ENCODE results near the gene TAB2.
A peak's percentile ranks its signal among the peaks of the same experiment; 100 is the strongest.

Gene TAB2

GRCh38 chr6:149409617-149410016, 92.1 kb downstream of the TAB2 start:
- H4K8ac ChIP-seq (ENCODE audit: low read length) = no peak overlapping the region
- no peak overlapping the region for H3K4me2 ChIP-seq (ENCODE audit: low read length, poor library complexity, severe bottlenecking)
- no peak for DNase-seq
- peaks cover 0 to 63% of the 10 kb centered on the region in 2 experiments for H3K36me3 ChIP-seq (ENCODE audit: control insufficient read depth in 1 of 2, insufficient read depth in 2 of 2, low read depth in 1 of 2, low read length in 2 of 2)
- no peak overlapping the region for H3K14ac ChIP-seq (ENCODE audit: low read length in 2 of 2)
- no peaks in the 10 kb centered on the region for H3K79me1 ChIP-seq (replicated peaks; ENCODE audit: low read length, poor library complexity, severe bottlenecking)
- no peaks in the 10 kb centered on the region for H3K27me3 ChIP-seq (ENCODE audit: control insufficient read depth in 1 of 2, insufficient read depth in 1 of 2, low read length in 2 of 2)
- H3K18ac ChIP-seq (ENCODE audit: low read depth in 1 of 2, low read length in 2 of 2) = no peak overlapping the region
- H3K4ac ChIP-seq (ENCODE audit: low read depth in 1 of 2, low read length in 2 of 2) = no peak overlapping the region
- no peak overlapping the region for H2AK5ac ChIP-seq (ENCODE audit: low read length, severe bottlenecking)
- H3K4me1 ChIP-seq (ENCODE audit: control insufficient read depth, insufficient read depth, low read depth, low read length) = no peaks in the 10 kb centered on the region
- no peak overlapping the region for H2AFZ ChIP-seq (ENCODE audit: low read depth, low read length)
- H3K27ac ChIP-seq (ENCODE audit: low read length, poor library complexity, severe bottlenecking) = no peak overlapping the region
- H3K9me3 ChIP-seq (ENCODE audit: control insufficient read depth, low read length) = no peaks in the 10 kb centered on the region
- no peak overlapping the region for H2BK15ac ChIP-seq (ENCODE audit: low read depth, poor library complexity, severe bottlenecking)
- no peak overlapping the region for H3K9ac ChIP-seq (ENCODE audit: low read length)
- no peak overlapping the region for H2BK5ac ChIP-seq (ENCODE audit: low read depth, low read length, poor library complexity, severe bottlenecking)
- H3K23ac ChIP-seq (ENCODE audit: low read length in 2 of 2) = no peak overlapping the region
- 97% methylated on average over 2 of the region's 3 CpGs for whole genome bisulfite sequencing
- no peak overlapping the region for H3K4me3 ChIP-seq (ENCODE audit: insufficient read depth in 1 of 2, low read depth in 1 of 2, low read length in 2 of 2)
- no peak overlapping the region for H2BK12ac ChIP-seq (ENCODE audit: low read length in 2 of 2)
- no peak overlapping the region for H4K91ac ChIP-seq (ENCODE audit: low read length)
- H2BK120ac ChIP-seq (ENCODE audit: low read depth, low read length) = no peak overlapping the region

GRCh38 chr6:149410557-149410956, 93.0 kb downstream of the TAB2 start:
- Histone ChIP-seq H3K18ac (ENCODE audit: low read depth in 1 of 2, low read length in 2 of 2) (no peak overlapping the region), H3K27me3 (ENCODE audit: control insufficient read depth in 1 of 2, insufficient read depth in 1 of 2, low read length in 2 of 2) (no peaks in the 10 kb centered on the region), H2BK5ac (ENCODE audit: low read depth, low read length, poor library complexity, severe bottlenecking) (no peak overlapping the region), H2BK12ac (ENCODE audit: low read length in 2 of 2) (no peak overlapping the region), H3K4ac (ENCODE audit: low read depth in 1 of 2, low read length in 2 of 2) (no peak overlapping the region), H3K14ac (ENCODE audit: low read length in 2 of 2) (no peak overlapping the region), H4K8ac (ENCODE audit: low read length) (no peak overlapping the region), H3K36me3 (ENCODE audit: control insufficient read depth in 1 of 2, insufficient read depth in 2 of 2, low read depth in 1 of 2, low read length in 2 of 2) (peaks cover 0 to 58% of the 10 kb centered on the region in 2 experiments), H2BK15ac (ENCODE audit: low read depth, poor library complexity, severe bottlenecking) (no peak overlapping the region), H2AK5ac (ENCODE audit: low read length, severe bottlenecking) (no peak overlapping the region), H4K91ac (ENCODE audit: low read length) (no peak overlapping the region), H3K9me3 (ENCODE audit: control insufficient read depth, low read length) (no peaks in the 10 kb centered on the region), H3K79me1 (replicated peaks; ENCODE audit: low read length, poor library complexity, severe bottlenecking) (peaks cover 1% of the 10 kb centered on the region), H3K4me3 (ENCODE audit: insufficient read depth in 1 of 2, low read depth in 1 of 2, low read length in 2 of 2) (no peak overlapping the region), H3K4me2 (ENCODE audit: low read length, poor library complexity, severe bottlenecking) (no peak overlapping the region), H3K4me1 (ENCODE audit: control insufficient read depth, insufficient read depth, low read depth, low read length) (no peaks in the 10 kb centered on the region), H3K23ac (ENCODE audit: low read length in 2 of 2) (no peak overlapping the region), H3K27ac (ENCODE audit: low read length, poor library complexity, severe bottlenecking) (no peak overlapping the region), H2BK120ac (ENCODE audit: low read depth, low read length) (no peak overlapping the region), H3K9ac (ENCODE audit: low read length) (no peak overlapping the region), H2AFZ (ENCODE audit: low read depth, low read length) (no peak overlapping the region)
- DNase-seq = peak; percentile 9

DNA sequence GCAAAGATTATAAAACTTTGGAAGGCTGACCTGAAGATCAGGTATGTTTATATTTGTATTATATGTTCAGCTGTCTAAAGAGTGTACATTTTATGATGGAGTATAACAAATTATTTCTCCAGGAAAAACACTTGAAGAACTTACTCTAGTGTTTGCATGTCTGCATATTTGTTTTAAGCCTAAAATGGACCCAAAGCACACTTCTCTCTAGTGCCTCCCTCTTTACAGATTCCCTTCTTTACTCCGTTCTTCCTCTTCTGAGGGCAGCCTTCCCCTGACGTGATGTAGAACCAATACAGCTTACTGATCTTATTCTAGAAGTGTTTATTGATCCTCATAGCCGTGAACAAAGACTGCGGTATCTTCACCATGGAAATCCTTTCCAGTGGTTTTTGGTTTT, 96.5 kb downstream of the TAB2 start:
- no peaks in the 10 kb centered on the region for H3K4me1 ChIP-seq (ENCODE audit: control insufficient read depth, insufficient read depth, low read depth, low read length)
- no peak overlapping the region for H3K9ac ChIP-seq (ENCODE audit: low read length)
- no peak overlapping the region for H4K8ac ChIP-seq (ENCODE audit: low read length)
- no peak overlapping the region for H3K14ac ChIP-seq (ENCODE audit: low read length in 2 of 2)
- no peak overlapping the region for H4K91ac ChIP-seq (ENCODE audit: low read length)
- H3K36me3 ChIP-seq (ENCODE audit: control insufficient read depth in 1 of 2, insufficient read depth in 2 of 2, low read depth in 1 of 2, low read length in 2 of 2) = peaks cover 0 to 43% of the 10 kb centered on the region in 2 experiments
- no peak overlapping the region for H2BK120ac ChIP-seq (ENCODE audit: low read depth, low read length)
- H2BK5ac ChIP-seq (ENCODE audit: low read depth, low read length, poor library complexity, severe bottlenecking) = no peak overlapping the region
- no peak overlapping the region for H2AK5ac ChIP-seq (ENCODE audit: low read length, severe bottlenecking)
- peaks cover 1% of the 10 kb centered on the region for H3K79me1 ChIP-seq (replicated peaks; ENCODE audit: low read length, poor library complexity, severe bottlenecking)
- H2BK12ac ChIP-seq (ENCODE audit: low read length in 2 of 2) = no peak overlapping the region
- no peak overlapping the region for H3K27ac ChIP-seq (ENCODE audit: low read length, poor library complexity, severe bottlenecking)
- no peak overlapping the region for H3K4ac ChIP-seq (ENCODE audit: low read depth in 1 of 2, low read length in 2 of 2)
- no peak overlapping the region for H3K4me3 ChIP-seq (ENCODE audit: insufficient read depth in 1 of 2, low read depth in 1 of 2, low read length in 2 of 2)
- H3K23ac ChIP-seq (ENCODE audit: low read length in 2 of 2) = no peak overlapping the region
- H3K27me3 ChIP-seq (ENCODE audit: control insufficient read depth in 1 of 2, insufficient read depth in 1 of 2, low read length in 2 of 2) = no peaks in the 10 kb centered on the region
- no peak for DNase-seq
- WGBS = 90% methylated on average over 4 of the region's 4 CpGs
- H2AFZ ChIP-seq (ENCODE audit: low read depth, low read length) = no peak overlapping the region
- H3K9me3 ChIP-seq (ENCODE audit: control insufficient read depth, low read length) = no peaks in the 10 kb centered on the region
- no peak overlapping the region for H3K4me2 ChIP-seq (ENCODE audit: low read length, poor library complexity, severe bottlenecking)
- no peak overlapping the region for H2BK15ac ChIP-seq (ENCODE audit: low read depth, poor library complexity, severe bottlenecking)
- H3K18ac ChIP-seq (ENCODE audit: low read depth in 1 of 2, low read length in 2 of 2) = no peak overlapping the region

- H2AFZ ChIP-seq (ENCODE audit: low read depth, low read length) = no peak overlapping the region
- H4K8ac ChIP-seq (ENCODE audit: low read length) = no peak overlapping the region
- H3K4me3 ChIP-seq (ENCODE audit: insufficient read depth in 1 of 2, low read depth in 1 of 2, low read length in 2 of 2) = no peak overlapping the region
- no peak overlapping the region for H3K14ac ChIP-seq (ENCODE audit: low read length in 2 of 2)
- H2BK5ac ChIP-seq (ENCODE audit: low read depth, low read length, poor library complexity, severe bottlenecking) = no peak overlapping the region
- H4K91ac ChIP-seq (ENCODE audit: low read length) = no peak overlapping the region
- no peak overlapping the region for H2AK5ac ChIP-seq (ENCODE audit: low read length, severe bottlenecking)
- no peaks in the 10 kb centered on the region for H3K9me3 ChIP-seq (ENCODE audit: control insufficient read depth, low read length)
- H3K4me2 ChIP-seq (ENCODE audit: low read length, poor library complexity, severe bottlenecking) = no peak overlapping the region
- 100% methylated on average over 2 of the region's 4 CpGs for WGBS
- no peak overlapping the region for H3K23ac ChIP-seq (ENCODE audit: low read length in 2 of 2)
- H3K27ac ChIP-seq (ENCODE audit: low read length, poor library complexity, severe bottlenecking) = no peak overlapping the region
- no peak overlapping the region for H3K9ac ChIP-seq (ENCODE audit: low read length)
- no peaks in the 10 kb centered on the region for H3K27me3 ChIP-seq (ENCODE audit: control insufficient read depth in 1 of 2, insufficient read depth in 1 of 2, low read length in 2 of 2)
- H2BK12ac ChIP-seq (ENCODE audit: low read length in 2 of 2) = no peak overlapping the region
- H3K4me1 ChIP-seq (ENCODE audit: control insufficient read depth, insufficient read depth, low read depth, low read length) = no peaks in the 10 kb centered on the region
- no peak overlapping the region for H3K4ac ChIP-seq (ENCODE audit: low read depth in 1 of 2, low read length in 2 of 2)
- DNase-seq = no peak
- no peak overlapping the region for H3K18ac ChIP-seq (ENCODE audit: low read depth in 1 of 2, low read length in 2 of 2)
- H2BK120ac ChIP-seq (ENCODE audit: low read depth, low read length) = no peak overlapping the region
- peaks cover 1% of the 10 kb centered on the region for H3K79me1 ChIP-seq (replicated peaks; ENCODE audit: low read length, poor library complexity, severe bottlenecking)
- no peak overlapping the region for H2BK15ac ChIP-seq (ENCODE audit: low read depth, poor library complexity, severe bottlenecking)
- H3K36me3 ChIP-seq (ENCODE audit: control insufficient read depth in 1 of 2, insufficient read depth in 2 of 2, low read depth in 1 of 2, low read length in 2 of 2) = peaks cover 0 to 35% of the 10 kb centered on the region in 2 experiments
Observed at GRCh38 chr6:149414821-149415220, 97.3 kb downstream of the TAB2 start.
